GM12878 (cell line): ENCODE data around the gene ZNF483.

Experiments used
- ATF7 ChIP-seq: fragments of 450-650 bp; IDR thresholded peaks from 2 replicates; pipeline ENCODE4 v1.6.1; 2016; ENCODE audit warnings: low read depth, mild to moderate bottlenecking
- EGR1 ChIP-seq, 2 experiments: IDR thresholded peaks; 1 replicate in 1 of 2; 2 replicates in 1 of 2; pipeline ENCODE4 v1.6.1; 2011 to 2012; ENCODE audit warnings: low read depth in 2 of 2, low read length in 2 of 2, borderline replicate concordance in 1 of 2, mild to moderate bottlenecking in 1 of 2, moderate library complexity in 1 of 2
- HCFC1 ChIP-seq: fragments of 150-350 bp; IDR thresholded peaks from 2 replicates; pipeline ENCODE4 v1.6.1; 2014; ENCODE audit warnings: low read length
- IKZF2 ChIP-seq, 2 experiments: fragments of 450-650 bp; IDR thresholded peaks; 2 replicates each; pipeline ENCODE4 v1.6.1; 2017; ENCODE audit warnings: mild to moderate bottlenecking in 2 of 2, moderate library complexity in 2 of 2
- SMARCA5 ChIP-seq: fragments of 450-650 bp; IDR thresholded peaks from 2 replicates; pipeline ENCODE4 v1.6.1; 2017; ENCODE audit warnings: mild to moderate bottlenecking
- SMC3 ChIP-seq: IDR thresholded peaks from 2 replicates; pipeline ENCODE4 v1.6.1; 2011; ENCODE audit warnings: low read length, improper control_type of control experiment, borderline replicate concordance
- TARDBP ChIP-seq: IDR thresholded peaks from 2 replicates; pipeline ENCODE4 v1.6.1; 2016; ENCODE audit warnings: borderline replicate concordance
- ZSCAN29 ChIP-seq: fragments of 450-650 bp; IDR thresholded peaks from 2 replicates; pipeline ENCODE4 v1.6.1; 2017; ENCODE audit warnings: mild to moderate bottlenecking, moderate library complexity
- TF ChIP-seq, protein P1 (sequence below), 3 experiments: IDR thresholded peaks in 2 of 3; conservative IDR thresholded peaks in 1 of 3; 2 replicates each; pipeline ENCODE4 v1.5.1; 2011; ENCODE audit warnings: low read depth in 3 of 3, low read length in 3 of 3, mild to moderate bottlenecking in 3 of 3, control low read depth in 2 of 3, moderate library complexity in 2 of 3, inconsistent platforms in 1 of 3, mixed read lengths in 1 of 3; ENCODE audit not compliant: control insufficient read depth in 2 of 3, insufficient read depth in 1 of 3; ENCODE audit errors: extremely low read depth in 1 of 3
- TF ChIP-seq, protein P2 (sequence below): IDR thresholded peaks from 2 replicates; pipeline ENCODE4 v1.6.1; 2012; ENCODE audit warnings: mild to moderate bottlenecking, low read depth, low read length

DNA sequence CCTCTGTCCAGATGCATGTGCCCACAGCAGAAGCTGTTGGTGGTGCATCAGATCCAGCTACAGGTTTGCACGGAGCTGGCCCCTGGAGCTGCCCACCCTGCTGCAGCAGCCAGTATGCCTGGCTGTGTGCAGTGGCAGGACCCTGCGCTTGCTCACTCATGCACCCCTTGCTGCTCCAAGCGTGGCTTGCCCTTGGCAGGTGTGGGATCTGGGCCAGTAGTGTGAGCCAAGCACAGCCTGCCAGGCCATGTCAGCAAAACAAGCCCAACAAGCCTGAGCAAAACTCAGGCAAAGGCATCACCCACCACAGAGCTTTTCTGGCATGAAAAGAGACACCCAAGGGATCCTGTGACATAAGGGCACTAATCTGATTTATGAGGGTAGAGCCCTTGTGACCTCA, 22.5 kb upstream of the ZNF483 start:
- no peak for TF ChIP-seq TARDBP
- no peak for TF ChIP-seq HCFC1
- TF ChIP-seq ATF7 = no peak
- TF ChIP-seq ZSCAN29 = no peak
- no peak for TF ChIP-seq SMARCA5
- TF ChIP-seq, protein P1, sequence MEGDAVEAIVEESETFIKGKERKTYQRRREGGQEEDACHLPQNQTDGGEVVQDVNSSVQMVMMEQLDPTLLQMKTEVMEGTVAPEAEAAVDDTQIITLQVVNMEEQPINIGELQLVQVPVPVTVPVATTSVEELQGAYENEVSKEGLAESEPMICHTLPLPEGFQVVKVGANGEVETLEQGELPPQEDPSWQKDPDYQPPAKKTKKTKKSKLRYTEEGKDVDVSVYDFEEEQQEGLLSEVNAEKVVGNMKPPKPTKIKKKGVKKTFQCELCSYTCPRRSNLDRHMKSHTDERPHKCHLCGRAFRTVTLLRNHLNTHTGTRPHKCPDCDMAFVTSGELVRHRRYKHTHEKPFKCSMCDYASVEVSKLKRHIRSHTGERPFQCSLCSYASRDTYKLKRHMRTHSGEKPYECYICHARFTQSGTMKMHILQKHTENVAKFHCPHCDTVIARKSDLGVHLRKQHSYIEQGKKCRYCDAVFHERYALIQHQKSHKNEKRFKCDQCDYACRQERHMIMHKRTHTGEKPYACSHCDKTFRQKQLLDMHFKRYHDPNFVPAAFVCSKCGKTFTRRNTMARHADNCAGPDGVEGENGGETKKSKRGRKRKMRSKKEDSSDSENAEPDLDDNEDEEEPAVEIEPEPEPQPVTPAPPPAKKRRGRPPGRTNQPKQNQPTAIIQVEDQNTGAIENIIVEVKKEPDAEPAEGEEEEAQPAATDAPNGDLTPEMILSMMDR (IDR thresholded peaks at IDR 0.05 in 2 of 3, conservative IDR thresholded peaks at IDR 0.05 in 1 of 3; ENCODE audit: control insufficient read depth in 2 of 3, extremely low read depth in 1 of 3, insufficient read depth in 1 of 3, low read depth in 3 of 3, low read length in 3 of 3) = no peak
- TF ChIP-seq EGR1 (IDR thresholded peaks at IDR 0.05; ENCODE audit: borderline replicate concordance in 1 of 2, low read depth in 2 of 2, low read length in 2 of 2) = no peak
- TF ChIP-seq SMC3 = no peak
- no peak for TF ChIP-seq IKZF2 (IDR thresholded peaks at IDR 0.05)
- TF ChIP-seq, protein P2, sequence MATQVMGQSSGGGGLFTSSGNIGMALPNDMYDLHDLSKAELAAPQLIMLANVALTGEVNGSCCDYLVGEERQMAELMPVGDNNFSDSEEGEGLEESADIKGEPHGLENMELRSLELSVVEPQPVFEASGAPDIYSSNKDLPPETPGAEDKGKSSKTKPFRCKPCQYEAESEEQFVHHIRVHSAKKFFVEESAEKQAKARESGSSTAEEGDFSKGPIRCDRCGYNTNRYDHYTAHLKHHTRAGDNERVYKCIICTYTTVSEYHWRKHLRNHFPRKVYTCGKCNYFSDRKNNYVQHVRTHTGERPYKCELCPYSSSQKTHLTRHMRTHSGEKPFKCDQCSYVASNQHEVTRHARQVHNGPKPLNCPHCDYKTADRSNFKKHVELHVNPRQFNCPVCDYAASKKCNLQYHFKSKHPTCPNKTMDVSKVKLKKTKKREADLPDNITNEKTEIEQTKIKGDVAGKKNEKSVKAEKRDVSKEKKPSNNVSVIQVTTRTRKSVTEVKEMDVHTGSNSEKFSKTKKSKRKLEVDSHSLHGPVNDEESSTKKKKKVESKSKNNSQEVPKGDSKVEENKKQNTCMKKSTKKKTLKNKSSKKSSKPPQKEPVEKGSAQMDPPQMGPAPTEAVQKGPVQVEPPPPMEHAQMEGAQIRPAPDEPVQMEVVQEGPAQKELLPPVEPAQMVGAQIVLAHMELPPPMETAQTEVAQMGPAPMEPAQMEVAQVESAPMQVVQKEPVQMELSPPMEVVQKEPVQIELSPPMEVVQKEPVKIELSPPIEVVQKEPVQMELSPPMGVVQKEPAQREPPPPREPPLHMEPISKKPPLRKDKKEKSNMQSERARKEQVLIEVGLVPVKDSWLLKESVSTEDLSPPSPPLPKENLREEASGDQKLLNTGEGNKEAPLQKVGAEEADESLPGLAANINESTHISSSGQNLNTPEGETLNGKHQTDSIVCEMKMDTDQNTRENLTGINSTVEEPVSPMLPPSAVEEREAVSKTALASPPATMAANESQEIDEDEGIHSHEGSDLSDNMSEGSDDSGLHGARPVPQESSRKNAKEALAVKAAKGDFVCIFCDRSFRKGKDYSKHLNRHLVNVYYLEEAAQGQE = no peak
